Measurements from ENCODE around the gene GJB3.

GRCh38 chr1:34794790-34795180 is 13.8 kb downstream of the GJB3 start:
- TF ChIP-seq REST (IDR thresholded peaks at IDR 0.05; ENCODE audit: low read depth), result no peak
- TF ChIP-seq RAD21 (IDR thresholded peaks at IDR 0.05; ENCODE audit: low read depth), result no peak
- TF ChIP-seq TAF1 (IDR thresholded peaks at IDR 0.05; ENCODE audit: low read depth), result no peak
- TF ChIP-seq EP300 (IDR thresholded peaks at IDR 0.05; ENCODE audit: borderline replicate concordance), result no peak
- no peak for TF ChIP-seq TCF12 (IDR thresholded peaks at IDR 0.05; ENCODE audit: low read depth)
- TF ChIP-seq YY1 (IDR thresholded peaks at IDR 0.05; ENCODE audit: low read depth), result no peak
- TF ChIP-seq FOXM1 (IDR thresholded peaks at IDR 0.05; ENCODE audit: borderline replicate concordance, low read depth), result no peak
- no peak for TF ChIP-seq MAX (IDR thresholded peaks at IDR 0.05)
- no peak for TF ChIP-seq CREB1 (IDR thresholded peaks at IDR 0.05; ENCODE audit: low read depth)
- TF ChIP-seq TEAD4 (IDR thresholded peaks at IDR 0.05), result no peak
- TF ChIP-seq NFIC (IDR thresholded peaks at IDR 0.05), result no peak
- TF ChIP-seq EGR1 (IDR thresholded peaks at IDR 0.05), result no peak
- no peak for TF ChIP-seq CEBPB (IDR thresholded peaks at IDR 0.05)
